GM23338 (cell line): ENCODE data around the gene SCN2B. TPM values are rescaled to one million over a fixed set of nuclear protein-coding genes. Genes with fewer than 3 reads are reported as not detected.

ENCODE experiments used
- ATAC-seq: fragments of 200-7000 bp; cut with Tn5 transposase; 3 replicates; pipeline ENCODE4 v1.9.1; 2020
- DNase-seq: peaks from one replicate; pipeline ENCODE4 v3.0.0-alpha.2; 2015; ENCODE audit warnings: low spot score
- H2AFZ ChIP-seq: fragments of 200-600 bp; sonication (generic); 2 replicates; pipeline ENCODE4 v1.8.0; 2016; ENCODE audit warnings: antibody characterized with exemption, mild to moderate bottlenecking, moderate library complexity
- H3F3A ChIP-seq: fragments of 200-600 bp; sonication (generic); replicated peaks from 2 replicates; pipeline ENCODE4 v1.8.0; 2017; ENCODE audit warnings: antibody characterized with exemption, mixed run types, low read depth
- H3K27ac ChIP-seq: fragments of 200-600 bp; sonication (generic); 2 replicates; pipeline ENCODE4 v1.6.1; 2016; ENCODE audit warnings: low read depth
- H3K27me3 ChIP-seq: fragments of 200-600 bp; sonication (generic); 2 replicates; pipeline ENCODE4 v1.8.0; 2016; ENCODE audit warnings: mild to moderate bottlenecking, mixed run types, moderate library complexity; ENCODE audit not compliant: insufficient read depth
- H3K36me3 ChIP-seq: fragments of 200-600 bp; sonication (generic); 2 replicates; pipeline ENCODE4 v1.8.0; 2016; ENCODE audit warnings: mild to moderate bottlenecking; ENCODE audit not compliant: insufficient read depth
- H3K4me1 ChIP-seq: fragments of 200-600 bp; sonication (generic); 2 replicates; pipeline ENCODE4 v1.8.0; 2016; ENCODE audit warnings: mild to moderate bottlenecking, moderate library complexity; ENCODE audit not compliant: insufficient read depth
- H3K4me2 ChIP-seq: fragments of 200-600 bp; sonication (generic); 2 replicates; pipeline ENCODE4 v1.7.1; 2017; ENCODE audit warnings: mixed run types
- H3K4me3 ChIP-seq: fragments of 200-600 bp; sonication (generic); 2 replicates; pipeline ENCODE4 v1.6.1; 2016; ENCODE audit warnings: mixed run types
- H3K79me2 ChIP-seq: fragments of 200-600 bp; sonication (generic); replicated peaks from 2 replicates; pipeline ENCODE4 v1.8.0; 2017; ENCODE audit warnings: mild to moderate bottlenecking; ENCODE audit not compliant: insufficient read depth
- H3K9me2 ChIP-seq: fragments of 200-600 bp; sonication (generic); 2 replicates; pipeline ENCODE4 v1.8.0; 2017; ENCODE audit not compliant: insufficient read depth
- H4K20me1 ChIP-seq: fragments of 200-600 bp; sonication (generic); replicated peaks from 2 replicates; pipeline ENCODE4 v1.8.0; 2017; ENCODE audit warnings: mild to moderate bottlenecking; ENCODE audit not compliant: insufficient read depth
- H3K27ac Mint-ChIP-seq: 2 replicates; pipeline ENCODE4 v1.8.0; 2020; ENCODE audit warnings: inconsistent platforms, mild to moderate bottlenecking, moderate library complexity, mixed read lengths
- H3K27me3 Mint-ChIP-seq: 3 replicates; pipeline ENCODE4 v1.8.0; 2022; ENCODE audit warnings: low read depth, mild to moderate bottlenecking, moderate library complexity, mixed read lengths, inconsistent platforms; ENCODE audit not compliant: insufficient read depth, poor library complexity
- H3K36me3 Mint-ChIP-seq: 3 replicates; pipeline ENCODE4 v1.8.0; 2021; ENCODE audit warnings: low read depth, mild to moderate bottlenecking, inconsistent platforms, moderate library complexity, mixed read lengths
- H3K4me1 Mint-ChIP-seq: 3 replicates; pipeline ENCODE4 v1.8.0; 2020; ENCODE audit warnings: mild to moderate bottlenecking, inconsistent platforms, mixed read lengths
- H3K4me3 Mint-ChIP-seq: 3 replicates; pipeline ENCODE4 v1.8.0; 2021; ENCODE audit warnings: moderate library complexity, mild to moderate bottlenecking, inconsistent platforms, mixed read lengths
- H3K9me3 Mint-ChIP-seq: 3 replicates; pipeline ENCODE4 v1.8.0; 2020; ENCODE audit warnings: moderate library complexity, mild to moderate bottlenecking, inconsistent platforms, mixed read lengths
- CREB1 ChIP-seq: fragments of 250-450 bp; sonication (Bioruptor Pico); IDR thresholded peaks from 2 replicates; pipeline ENCODE4 v1.5.0; 2020; ENCODE audit warnings: low read depth, mild to moderate bottlenecking, moderate library complexity
- CTCF ChIP-seq, 2 experiments: fragments of 200-600 bp in 1 of 2; sonication (generic) in 1 of 2; conservative IDR thresholded peaks; 2 replicates each; pipeline versions ENCODE4 v1.5.1 to v1.6.1; 2016 to 2017; ENCODE audit warnings: antibody characterized with exemption in 2 of 2, low read depth in 2 of 2, mild to moderate bottlenecking in 2 of 2, moderate library complexity in 1 of 2
- EZH2 ChIP-seq: fragments of 200-600 bp; sonication (generic); IDR thresholded peaks from one replicate; pipeline ENCODE4 v1.8.0; 2017; ENCODE audit warnings: antibody characterized with exemption, mild to moderate bottlenecking, low read depth; ENCODE audit not compliant: unreplicated experiment
- EZH2phosphoT487 ChIP-seq: fragments of 200-600 bp; sonication (generic); IDR thresholded peaks from one replicate; pipeline ENCODE4 v1.8.1; 2018; ENCODE audit warnings: antibody characterized with exemption; ENCODE audit not compliant: unreplicated experiment
- JUNB ChIP-seq: IDR thresholded peaks from one replicate; pipeline ENCODE4 v1.6.1; 2016; ENCODE audit warnings: antibody characterized with exemption; ENCODE audit not compliant: unreplicated experiment
- NANOG ChIP-seq: IDR thresholded peaks from 2 replicates; pipeline ENCODE4 v1.6.1; 2016; ENCODE audit warnings: antibody characterized with exemption, borderline replicate concordance
- POLR2AphosphoS5 ChIP-seq: IDR thresholded peaks from 2 replicates; pipeline ENCODE4 v1.6.1; 2016; ENCODE audit warnings: antibody characterized with exemption, low read depth
- STAT1 ChIP-seq: IDR thresholded peaks from one replicate; pipeline ENCODE4 v1.6.1; 2016; ENCODE audit warnings: antibody characterized with exemption; ENCODE audit not compliant: unreplicated experiment
- ZNF114 ChIP-seq: fragments of 250-450 bp; sonication (Bioruptor Pico); IDR thresholded peaks from 2 replicates; pipeline ENCODE4 v1.5.0; 2020; ENCODE audit warnings: mild to moderate bottlenecking, moderate library complexity
- ZNF331 ChIP-seq: fragments of 250-450 bp; sonication (Bioruptor Pico); IDR thresholded peaks from 2 replicates; pipeline ENCODE4 v1.5.0; 2020; ENCODE audit warnings: low read depth, mild to moderate bottlenecking, moderate library complexity
- polyA plus RNA-seq: library from polyadenylated mRNA; unstranded; fragments of >200 nt; fragmentation: Nextera tagmentation; extraction: Ambion mirVana; gene quantifications from 2 replicates; pipeline ENCODE4 v1.2.1, GENCODE V29; 2016
- total RNA-seq: library from RNA; depleted of rRNA; stranded (reverse); fragments of >200 nt; shearing (Covaris generic); gene quantifications from 2 replicates; pipeline ENCODE4 v1.2.3, GENCODE V29; 2014
- TF ChIP-seq, protein P1 (sequence below): IDR thresholded peaks from 2 replicates; pipeline ENCODE4 v1.6.1; 2016; ENCODE audit warnings: antibody characterized with exemption
- TF ChIP-seq, protein P2 (sequence below): fragments of 250-450 bp; sonication (Bioruptor Pico); IDR thresholded peaks from 2 replicates; pipeline ENCODE4 v1.5.0; 2020; ENCODE audit warnings: mild to moderate bottlenecking, moderate library complexity

Gene SCN2B
- total and polyA plus RNA-seq, 2 experiments from 2014 or later, result 0.03 TPM; not detected in 1

DNA sequence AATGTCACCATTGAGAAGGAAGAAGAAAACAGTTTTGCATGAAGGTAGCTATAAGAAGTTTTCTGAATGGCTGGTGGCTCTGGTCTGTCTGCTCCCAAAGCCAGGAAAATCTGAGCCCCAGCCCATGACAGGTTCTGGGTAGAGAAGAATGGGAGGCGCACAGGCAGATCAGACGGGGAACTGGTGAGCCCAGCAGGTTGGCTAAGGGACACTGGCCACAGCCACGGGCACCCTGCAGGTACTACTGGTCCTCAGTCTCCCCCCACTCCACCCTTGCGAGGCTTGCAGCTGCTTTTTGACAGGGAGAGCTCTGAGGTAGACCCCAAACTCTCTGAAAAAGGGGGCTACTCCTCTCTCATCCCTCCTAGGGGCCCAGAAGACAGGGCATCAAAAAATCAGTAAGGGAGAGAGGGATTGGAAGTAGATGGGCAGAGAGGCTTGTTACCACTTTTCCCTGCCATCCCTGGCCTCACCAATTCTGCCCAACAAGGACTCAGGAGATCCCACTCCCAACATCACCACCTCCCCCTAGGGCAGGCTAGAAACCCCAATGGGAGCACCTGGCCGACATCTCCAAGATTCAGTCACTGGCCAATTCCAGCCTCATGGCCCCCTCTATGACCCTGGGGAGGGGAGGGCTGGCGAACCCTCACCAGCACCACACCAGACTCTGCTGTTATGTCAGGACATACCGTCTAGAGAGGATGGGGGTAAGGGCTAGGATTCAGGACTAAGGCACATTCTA, 41.2 kb downstream of the SCN2B start:
- peaks cover 8% of the 10 kb centered on the region for H3K27me3 Mint-ChIP-seq
- TF ChIP-seq STAT1 (no peak), JUNB (no peak), EZH2phosphoT487 (no peak), POLR2AphosphoS5 (no peak), ZNF114 (no peak), NANOG (no peak), EZH2 (no peak), CREB1 (no peak), ZNF331 (no peak), CTCF (conservative IDR thresholded peaks at IDR 0.05; ENCODE audit: low read depth in 2 of 2) (no peak)
- TF ChIP-seq, protein P1, sequence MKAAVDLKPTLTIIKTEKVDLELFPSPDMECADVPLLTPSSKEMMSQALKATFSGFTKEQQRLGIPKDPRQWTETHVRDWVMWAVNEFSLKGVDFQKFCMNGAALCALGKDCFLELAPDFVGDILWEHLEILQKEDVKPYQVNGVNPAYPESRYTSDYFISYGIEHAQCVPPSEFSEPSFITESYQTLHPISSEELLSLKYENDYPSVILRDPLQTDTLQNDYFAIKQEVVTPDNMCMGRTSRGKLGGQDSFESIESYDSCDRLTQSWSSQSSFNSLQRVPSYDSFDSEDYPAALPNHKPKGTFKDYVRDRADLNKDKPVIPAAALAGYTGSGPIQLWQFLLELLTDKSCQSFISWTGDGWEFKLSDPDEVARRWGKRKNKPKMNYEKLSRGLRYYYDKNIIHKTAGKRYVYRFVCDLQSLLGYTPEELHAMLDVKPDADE, result no peak
- Histone ChIP-seq H3K27me3 (no peaks in the 10 kb centered on the region), H3K4me2 (no peak overlapping the region), H2AFZ (no peak overlapping the region), H3K9me2 (no peaks in the 10 kb centered on the region), H3K4me3 (no peak overlapping the region), H3K4me1 (no peaks in the 10 kb centered on the region), H4K20me1 (no peaks in the 10 kb centered on the region), H3K27ac (no peak overlapping the region), H3K36me3 (no peaks in the 10 kb centered on the region), H3F3A (no peaks in the 10 kb centered on the region), H3K79me2 (no peaks in the 10 kb centered on the region)
- no peak overlapping the region for H3K27ac Mint-ChIP-seq
- peaks cover 6% of the 10 kb centered on the region for H3K4me1 Mint-ChIP-seq
- ATAC-seq, result no peak
- no peaks in the 10 kb centered on the region for H3K9me3 Mint-ChIP-seq
- DNase-seq, result no peak
- no peaks in the 10 kb centered on the region; the same call in 2 of the 3 replicates for H3K36me3 Mint-ChIP-seq
- no peak overlapping the region for H3K4me3 Mint-ChIP-seq

DNA sequence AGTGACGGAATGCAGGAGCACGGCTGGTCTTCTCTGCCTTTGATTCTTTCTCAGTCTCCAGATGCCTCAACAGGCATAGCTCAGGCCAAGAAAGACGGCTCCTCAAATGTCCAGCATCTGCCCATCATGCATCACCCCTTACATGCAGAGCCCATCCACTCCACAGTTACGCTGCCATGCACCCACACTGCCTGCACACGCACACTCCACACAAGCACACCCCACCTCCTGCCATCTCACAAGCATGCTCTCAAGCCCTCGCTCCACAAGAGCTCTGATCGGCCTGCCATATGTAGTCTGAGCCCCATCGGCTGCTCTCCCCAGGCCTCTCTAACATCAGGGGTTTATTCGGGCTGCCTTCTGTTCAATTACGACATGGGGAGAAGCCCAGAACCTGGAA, 42.6 kb downstream of the SCN2B start:
- Histone ChIP-seq H3K27me3 (no peaks in the 10 kb centered on the region), H3F3A (no peaks in the 10 kb centered on the region), H3K9me2 (no peaks in the 10 kb centered on the region), H4K20me1 (no peaks in the 10 kb centered on the region), H3K79me2 (no peaks in the 10 kb centered on the region), H3K36me3 (no peaks in the 10 kb centered on the region), H2AFZ (no peak overlapping the region), H3K4me2 (no peak overlapping the region), H3K4me3 (no peak overlapping the region), H3K4me1 (no peaks in the 10 kb centered on the region), H3K27ac (no peak overlapping the region)
- H3K9me3 Mint-ChIP-seq, result no peaks in the 10 kb centered on the region
- DNase-seq, result no peak
- H3K4me1 Mint-ChIP-seq, result peaks cover 5% of the 10 kb centered on the region
- ATAC-seq, result no peak
- no peak overlapping the region for H3K27ac Mint-ChIP-seq
- no peaks in the 10 kb centered on the region; the same call in 2 of the 3 replicates for H3K36me3 Mint-ChIP-seq
- peaks cover 6% of the 10 kb centered on the region for H3K27me3 Mint-ChIP-seq
- no peak overlapping the region for H3K4me3 Mint-ChIP-seq
- TF ChIP-seq EZH2, result no peak
- TF ChIP-seq JUNB, result no peak
- no peak for TF ChIP-seq STAT1
- TF ChIP-seq, protein P2, sequence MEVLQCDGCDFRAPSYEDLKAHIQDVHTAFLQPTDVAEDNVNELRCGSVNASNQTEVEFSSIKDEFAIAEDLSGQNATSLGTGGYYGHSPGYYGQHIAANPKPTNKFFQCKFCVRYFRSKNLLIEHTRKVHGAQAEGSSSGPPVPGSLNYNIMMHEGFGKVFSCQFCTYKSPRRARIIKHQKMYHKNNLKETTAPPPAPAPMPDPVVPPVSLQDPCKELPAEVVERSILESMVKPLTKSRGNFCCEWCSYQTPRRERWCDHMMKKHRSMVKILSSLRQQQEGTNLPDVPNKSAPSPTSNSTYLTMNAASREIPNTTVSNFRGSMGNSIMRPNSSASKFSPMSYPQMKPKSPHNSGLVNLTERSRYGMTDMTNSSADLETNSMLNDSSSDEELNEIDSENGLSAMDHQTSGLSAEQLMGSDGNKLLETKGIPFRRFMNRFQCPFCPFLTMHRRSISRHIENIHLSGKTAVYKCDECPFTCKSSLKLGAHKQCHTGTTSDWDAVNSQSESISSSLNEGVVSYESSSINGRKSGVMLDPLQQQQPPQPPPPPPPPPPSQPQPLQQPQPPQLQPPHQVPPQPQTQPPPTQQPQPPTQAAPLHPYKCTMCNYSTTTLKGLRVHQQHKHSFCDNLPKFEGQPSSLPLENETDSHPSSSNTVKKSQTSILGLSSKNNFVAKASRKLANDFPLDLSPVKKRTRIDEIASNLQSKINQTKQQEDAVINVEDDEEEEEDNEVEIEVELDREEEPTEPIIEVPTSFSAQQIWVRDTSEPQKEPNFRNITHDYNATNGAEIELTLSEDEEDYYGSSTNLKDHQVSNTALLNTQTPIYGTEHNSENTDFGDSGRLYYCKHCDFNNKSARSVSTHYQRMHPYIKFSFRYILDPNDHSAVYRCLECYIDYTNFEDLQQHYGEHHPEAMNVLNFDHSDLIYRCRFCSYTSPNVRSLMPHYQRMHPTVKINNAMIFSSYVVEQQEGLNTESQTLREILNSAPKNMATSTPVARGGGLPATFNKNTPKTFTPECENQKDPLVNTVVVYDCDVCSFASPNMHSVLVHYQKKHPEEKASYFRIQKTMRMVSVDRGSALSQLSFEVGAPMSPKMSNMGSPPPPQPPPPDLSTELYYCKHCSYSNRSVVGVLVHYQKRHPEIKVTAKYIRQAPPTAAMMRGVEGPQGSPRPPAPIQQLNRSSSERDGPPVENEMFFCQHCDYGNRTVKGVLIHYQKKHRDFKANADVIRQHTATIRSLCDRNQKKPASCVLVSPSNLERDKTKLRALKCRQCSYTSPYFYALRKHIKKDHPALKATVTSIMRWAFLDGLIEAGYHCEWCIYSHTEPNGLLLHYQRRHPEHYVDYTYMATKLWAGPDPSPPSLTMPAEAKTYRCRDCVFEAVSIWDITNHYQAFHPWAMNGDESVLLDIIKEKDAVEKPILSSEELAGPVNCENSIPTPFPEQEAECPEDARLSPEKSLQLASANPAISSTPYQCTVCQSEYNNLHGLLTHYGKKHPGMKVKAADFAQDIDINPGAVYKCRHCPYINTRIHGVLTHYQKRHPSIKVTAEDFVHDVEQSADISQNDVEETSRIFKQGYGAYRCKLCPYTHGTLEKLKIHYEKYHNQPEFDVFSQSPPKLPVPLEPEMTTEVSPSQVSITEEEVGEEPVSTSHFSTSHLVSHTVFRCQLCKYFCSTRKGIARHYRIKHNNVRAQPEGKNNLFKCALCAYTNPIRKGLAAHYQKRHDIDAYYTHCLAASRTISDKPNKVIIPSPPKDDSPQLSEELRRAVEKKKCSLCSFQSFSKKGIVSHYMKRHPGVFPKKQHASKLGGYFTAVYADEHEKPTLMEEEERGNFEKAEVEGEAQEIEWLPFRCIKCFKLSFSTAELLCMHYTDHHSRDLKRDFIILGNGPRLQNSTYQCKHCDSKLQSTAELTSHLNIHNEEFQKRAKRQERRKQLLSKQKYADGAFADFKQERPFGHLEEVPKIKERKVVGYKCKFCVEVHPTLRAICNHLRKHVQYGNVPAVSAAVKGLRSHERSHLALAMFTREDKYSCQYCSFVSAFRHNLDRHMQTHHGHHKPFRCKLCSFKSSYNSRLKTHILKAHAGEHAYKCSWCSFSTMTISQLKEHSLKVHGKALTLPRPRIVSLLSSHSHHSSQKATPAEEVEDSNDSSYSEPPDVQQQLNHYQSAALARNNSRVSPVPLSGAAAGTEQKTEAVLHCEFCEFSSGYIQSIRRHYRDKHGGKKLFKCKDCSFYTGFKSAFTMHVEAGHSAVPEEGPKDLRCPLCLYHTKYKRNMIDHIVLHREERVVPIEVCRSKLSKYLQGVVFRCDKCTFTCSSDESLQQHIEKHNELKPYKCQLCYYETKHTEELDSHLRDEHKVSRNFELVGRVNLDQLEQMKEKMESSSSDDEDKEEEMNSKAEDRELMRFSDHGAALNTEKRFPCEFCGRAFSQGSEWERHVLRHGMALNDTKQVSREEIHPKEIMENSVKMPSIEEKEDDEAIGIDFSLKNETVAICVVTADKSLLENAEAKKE (CRISPR knock-in tag), result no peak
- TF ChIP-seq POLR2AphosphoS5, result no peak
